Right lobe of liver (tissue), 4 donors: ENCODE results near the gene FAM78A.
"Not testable (repeated sequence)": the region's sequence is repeated elsewhere in the genome, so short reads cannot be mapped to it uniquely, and the experiment has no call there.

Experiments used
- POLR2A ChIP-seq: fragments of 450-650 bp; IDR thresholded peaks from one replicate; pipeline ENCODE4 v1.6.1; 2017; ENCODE audit warnings: antibody characterized with exemption, mild to moderate bottlenecking
- TF ChIP-seq, protein P1 (sequence below), 4 donors: fragments of 200-600 bp in 3 of 4; fragments of 450-650 bp in 1 of 4; IDR thresholded peaks; one replicate each; pipeline versions ENCODE4 v1.5.1 to v1.8.0; 2016 to 2022; ENCODE audit warnings: antibody characterized with exemption in 4 of 4, mild to moderate bottlenecking in 2 of 4
- donor health status: DM: no; HTN: no; CAD: no.
- donor health status: DM: no; HTN: no; CAD: no.
- donor health status: DM: no; HTN: yes; CAD: no.

DNA sequence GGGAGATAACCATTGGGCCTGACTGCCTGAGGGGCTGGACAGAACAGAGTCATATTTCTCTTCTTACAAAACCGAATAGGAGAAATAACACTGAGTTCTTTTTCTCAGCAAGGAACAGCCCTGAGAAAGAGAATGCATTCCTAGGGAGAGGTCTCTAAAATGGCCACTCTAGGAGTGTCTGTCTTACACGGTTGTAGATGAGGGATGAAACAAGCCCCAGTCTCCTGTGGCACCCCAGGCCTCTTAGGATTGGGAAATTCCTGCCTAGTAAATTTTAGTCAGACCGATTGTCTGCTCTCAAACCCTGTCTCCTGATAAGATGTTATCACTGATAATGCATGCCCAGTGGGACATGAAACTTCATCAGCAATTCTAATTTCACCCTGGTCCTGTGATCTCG, 64.4 kb downstream of the FAM78A start:
- TF ChIP-seq, protein P1, sequence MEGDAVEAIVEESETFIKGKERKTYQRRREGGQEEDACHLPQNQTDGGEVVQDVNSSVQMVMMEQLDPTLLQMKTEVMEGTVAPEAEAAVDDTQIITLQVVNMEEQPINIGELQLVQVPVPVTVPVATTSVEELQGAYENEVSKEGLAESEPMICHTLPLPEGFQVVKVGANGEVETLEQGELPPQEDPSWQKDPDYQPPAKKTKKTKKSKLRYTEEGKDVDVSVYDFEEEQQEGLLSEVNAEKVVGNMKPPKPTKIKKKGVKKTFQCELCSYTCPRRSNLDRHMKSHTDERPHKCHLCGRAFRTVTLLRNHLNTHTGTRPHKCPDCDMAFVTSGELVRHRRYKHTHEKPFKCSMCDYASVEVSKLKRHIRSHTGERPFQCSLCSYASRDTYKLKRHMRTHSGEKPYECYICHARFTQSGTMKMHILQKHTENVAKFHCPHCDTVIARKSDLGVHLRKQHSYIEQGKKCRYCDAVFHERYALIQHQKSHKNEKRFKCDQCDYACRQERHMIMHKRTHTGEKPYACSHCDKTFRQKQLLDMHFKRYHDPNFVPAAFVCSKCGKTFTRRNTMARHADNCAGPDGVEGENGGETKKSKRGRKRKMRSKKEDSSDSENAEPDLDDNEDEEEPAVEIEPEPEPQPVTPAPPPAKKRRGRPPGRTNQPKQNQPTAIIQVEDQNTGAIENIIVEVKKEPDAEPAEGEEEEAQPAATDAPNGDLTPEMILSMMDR (IDR thresholded peaks at IDR 0.05), result not testable (repeated sequence)
- TF ChIP-seq POLR2A, result not testable (repeated sequence)
